GM06990 (cell line): ENCODE results near the gene HDAC5.

ENCODE experiments used
- DNase-seq: peaks from one replicate; pipeline ENCODE4 v3.0.0-alpha.2; 2011; ENCODE audit not compliant: insufficient read length; ENCODE audit errors: extremely low read depth
- H3K27me3 ChIP-seq: replicated peaks from 2 replicates; pipeline ENCODE4 v1.6.0; 2011; ENCODE audit warnings: low read length; ENCODE audit not compliant: control insufficient read depth, insufficient read depth
- H3K36me3 ChIP-seq: 2 replicates; pipeline ENCODE4 v1.5.1; 2011; ENCODE audit warnings: low read length; ENCODE audit not compliant: control insufficient read depth, insufficient read depth
- H3K4me3 ChIP-seq: replicated peaks from 2 replicates; pipeline ENCODE4 v1.5.1; 2011; ENCODE audit warnings: low read depth, mild to moderate bottlenecking, control low read depth, low read length
- TF ChIP-seq, protein P1 (sequence below): IDR thresholded peaks from 2 replicates; pipeline ENCODE4 v1.5.1; 2011; ENCODE audit warnings: low read length, control low read depth, mild to moderate bottlenecking, inconsistent platforms; ENCODE audit not compliant: insufficient read depth, poor library complexity, severe bottlenecking

Gene HDAC5

DNA sequence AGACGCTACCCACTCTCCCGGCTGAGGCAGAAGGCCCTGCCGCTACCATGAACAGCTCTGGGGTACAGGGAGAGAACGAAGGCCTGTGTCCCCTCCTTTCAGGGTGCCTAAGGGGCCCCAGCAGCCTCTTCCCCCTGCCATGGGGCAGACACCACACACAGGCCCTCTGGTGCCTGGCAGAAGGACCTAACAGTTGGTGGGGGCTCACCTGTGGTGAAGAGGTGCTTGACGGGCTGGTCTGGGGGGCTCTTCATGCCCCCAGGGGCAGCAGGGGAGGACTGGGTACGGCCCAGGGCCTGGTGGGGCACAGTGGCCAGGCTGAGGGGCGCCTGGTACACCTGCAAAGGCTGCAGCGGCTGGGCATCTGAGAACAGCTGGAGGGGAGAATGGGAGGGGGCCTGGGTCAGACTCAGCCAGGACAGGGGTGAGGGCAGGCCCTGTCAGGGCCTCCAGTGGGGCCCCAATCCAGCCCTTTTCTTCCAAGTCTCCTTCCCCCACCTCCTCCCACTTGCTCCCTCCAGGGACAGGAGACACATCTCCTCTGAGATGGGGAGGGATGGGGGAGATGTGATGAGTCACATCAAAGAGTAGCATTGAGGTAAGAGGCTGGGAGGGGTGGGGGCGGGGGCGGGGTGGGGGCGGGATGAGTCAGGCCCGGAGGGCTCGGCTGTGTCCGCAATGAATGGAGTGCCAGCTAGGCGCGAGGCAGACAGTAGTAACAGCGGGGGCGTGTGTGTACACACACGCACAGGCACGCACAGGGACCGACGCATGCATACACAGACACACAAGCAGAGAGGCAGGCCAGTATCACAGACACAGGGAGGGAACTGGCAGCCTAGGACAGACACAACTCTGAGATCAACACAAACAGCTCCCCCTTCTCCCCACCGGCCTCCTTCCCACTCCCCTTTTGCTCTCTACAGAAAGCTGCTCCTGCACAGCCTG is 36.8 kb downstream of the HDAC5 start:
- DNase-seq = no peak
- H3K4me3 ChIP-seq = no peak overlapping the region
- TF ChIP-seq, protein P1, sequence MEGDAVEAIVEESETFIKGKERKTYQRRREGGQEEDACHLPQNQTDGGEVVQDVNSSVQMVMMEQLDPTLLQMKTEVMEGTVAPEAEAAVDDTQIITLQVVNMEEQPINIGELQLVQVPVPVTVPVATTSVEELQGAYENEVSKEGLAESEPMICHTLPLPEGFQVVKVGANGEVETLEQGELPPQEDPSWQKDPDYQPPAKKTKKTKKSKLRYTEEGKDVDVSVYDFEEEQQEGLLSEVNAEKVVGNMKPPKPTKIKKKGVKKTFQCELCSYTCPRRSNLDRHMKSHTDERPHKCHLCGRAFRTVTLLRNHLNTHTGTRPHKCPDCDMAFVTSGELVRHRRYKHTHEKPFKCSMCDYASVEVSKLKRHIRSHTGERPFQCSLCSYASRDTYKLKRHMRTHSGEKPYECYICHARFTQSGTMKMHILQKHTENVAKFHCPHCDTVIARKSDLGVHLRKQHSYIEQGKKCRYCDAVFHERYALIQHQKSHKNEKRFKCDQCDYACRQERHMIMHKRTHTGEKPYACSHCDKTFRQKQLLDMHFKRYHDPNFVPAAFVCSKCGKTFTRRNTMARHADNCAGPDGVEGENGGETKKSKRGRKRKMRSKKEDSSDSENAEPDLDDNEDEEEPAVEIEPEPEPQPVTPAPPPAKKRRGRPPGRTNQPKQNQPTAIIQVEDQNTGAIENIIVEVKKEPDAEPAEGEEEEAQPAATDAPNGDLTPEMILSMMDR = no peak

DNA sequence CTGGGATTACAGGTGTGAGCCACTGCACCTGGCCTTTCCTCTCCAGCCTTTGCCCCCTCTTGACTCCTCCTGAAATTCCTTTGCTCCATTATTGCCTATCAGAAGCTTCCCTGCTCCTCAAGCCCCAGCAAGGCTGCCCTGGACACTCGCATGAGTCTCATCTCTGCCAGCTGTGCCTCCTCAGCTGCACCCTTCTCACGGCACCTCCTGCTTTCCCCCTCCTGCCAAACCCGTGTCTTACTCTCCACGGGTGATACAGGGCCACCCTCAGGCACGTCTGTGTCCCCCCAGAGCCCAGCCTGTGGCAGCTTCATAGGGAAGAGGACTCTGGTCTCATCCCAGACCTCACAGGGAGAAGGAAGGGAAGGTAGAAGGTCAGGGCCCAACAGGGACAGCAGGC is 37.5 kb downstream of the HDAC5 start:
- no peak for DNase-seq
- H3K4me3 ChIP-seq = no peak overlapping the region
- H3K36me3 ChIP-seq = peaks cover 28% of the 10 kb centered on the region

More for the DNA sequence above, 36.8 kb downstream of the HDAC5 start:
- Histone ChIP-seq H3K27me3 (no peaks in the 10 kb centered on the region), H3K36me3 (peaks cover 32% of the 10 kb centered on the region)

DNA sequence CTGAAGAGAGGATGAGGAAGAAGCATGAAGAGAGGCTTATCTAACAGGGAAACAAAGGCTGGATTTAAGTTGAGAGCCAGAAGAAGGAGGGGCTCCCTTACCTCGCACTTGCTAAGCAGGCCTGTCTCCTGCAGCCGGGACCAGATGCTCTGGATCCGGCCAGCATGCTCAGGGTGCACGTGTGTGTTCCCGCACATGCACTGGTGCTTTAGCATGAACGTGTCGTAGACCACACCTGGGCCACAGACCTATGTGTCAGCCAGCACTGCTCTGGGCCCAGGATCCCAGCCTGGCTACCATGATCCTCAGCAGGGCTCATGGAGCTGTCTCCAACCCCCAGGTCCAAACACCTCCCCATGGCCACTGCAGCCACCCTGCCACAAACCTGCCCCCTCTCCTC is 38.5 kb downstream of the HDAC5 start:
- Histone ChIP-seq H3K36me3 (peaks cover 35% of the 10 kb centered on the region), H3K27me3 (no peaks in the 10 kb centered on the region), H3K4me3 (no peak overlapping the region)
- DNase-seq = no peak
- TF ChIP-seq, protein P1 = no peak

More for the DNA sequence above, 37.5 kb downstream of the HDAC5 start:
- H3K27me3 ChIP-seq = no peaks in the 10 kb centered on the region
- TF ChIP-seq, protein P1 = no peak

DNA sequence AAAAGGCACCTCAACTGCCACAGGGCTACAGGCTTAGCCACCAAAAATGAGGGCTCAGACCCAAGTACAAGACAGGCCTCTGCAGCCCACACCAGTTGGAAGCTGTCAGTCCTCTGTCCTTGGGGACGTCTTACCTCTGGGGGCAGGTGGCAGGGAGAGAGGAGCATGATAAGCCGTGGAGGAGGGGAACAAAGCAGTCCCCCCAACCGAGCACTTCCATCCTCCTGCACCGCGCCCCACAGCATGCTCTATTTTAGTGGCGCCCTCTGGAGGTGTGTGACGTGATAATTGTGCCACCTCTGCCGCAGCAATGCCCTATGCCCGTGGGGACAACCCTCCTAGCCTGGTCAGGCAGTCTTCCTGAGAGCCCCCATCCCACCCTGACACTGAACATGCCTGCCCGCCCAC is 39.3 kb downstream of the HDAC5 start:
- H3K4me3 ChIP-seq = no peak overlapping the region
- TF ChIP-seq, protein P1 = peak; percentile 38
- H3K36me3 ChIP-seq = peaks cover 38% of the 10 kb centered on the region
- no peak for DNase-seq
- H3K27me3 ChIP-seq = no peaks in the 10 kb centered on the region

DNA sequence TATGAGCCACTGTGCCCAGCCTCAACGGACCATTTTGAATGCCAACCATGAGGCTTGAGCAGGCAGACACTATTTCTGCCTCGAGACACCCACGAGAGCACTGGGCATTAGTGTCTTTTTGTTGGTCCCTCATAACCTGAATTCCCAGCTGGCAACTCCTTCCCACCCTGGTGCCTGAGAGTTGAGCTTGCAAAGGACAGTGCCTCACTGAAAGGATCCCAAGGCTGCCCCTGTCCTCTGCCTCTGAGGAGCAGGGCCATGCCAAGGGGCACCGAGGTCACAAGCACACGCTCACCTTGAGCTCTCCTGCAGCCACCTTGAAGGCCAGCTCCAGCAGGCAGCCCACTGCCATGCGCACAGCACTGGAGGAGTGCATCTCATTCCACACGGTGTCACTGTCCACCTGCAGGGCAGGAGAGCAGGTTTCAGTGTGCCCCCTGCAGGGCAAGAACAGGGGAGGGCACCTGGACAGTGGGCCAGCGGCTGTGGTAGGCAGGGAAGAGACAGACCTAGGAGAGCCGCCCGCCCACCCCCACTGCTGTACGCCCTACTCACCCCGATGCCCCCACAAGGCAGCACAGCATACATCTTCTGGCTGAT is 40.1 kb downstream of the HDAC5 start:
- no peak for DNase-seq
- Histone ChIP-seq H3K27me3 (no peaks in the 10 kb centered on the region), H3K4me3 (no peak overlapping the region), H3K36me3 (peaks cover 42% of the 10 kb centered on the region)
- TF ChIP-seq, protein P1 = peak; percentile 29
